SK-N-SH treated with all-trans-retinoic acid at 6 μM for 48 hours (cell line): ENCODE results near the gene RAB23.

ENCODE experiments used
- CREB5 ChIP-seq: fragments of 250-450 bp; sonication (Bioruptor Pico); IDR thresholded peaks from 2 replicates; pipeline ENCODE4 v1.5.1; 2020; ENCODE audit warnings: low read depth, mild to moderate bottlenecking, moderate library complexity
- ESRRG ChIP-seq: fragments of 250-450 bp; sonication (Bioruptor Pico); IDR thresholded peaks from 2 replicates; pipeline ENCODE4 v1.6.1; 2021; ENCODE audit warnings: mild to moderate bottlenecking
- PATZ1 ChIP-seq: fragments of 250-450 bp; sonication (Bioruptor Pico); IDR thresholded peaks from 2 replicates; pipeline ENCODE4 v1.8.0; 2020; ENCODE audit warnings: mild to moderate bottlenecking, moderate library complexity, borderline replicate concordance
- PPARA ChIP-seq: fragments of 250-450 bp; sonication (Bioruptor Pico); IDR thresholded peaks from 2 replicates; pipeline ENCODE4 v1.5.0; 2020; ENCODE audit warnings: mild to moderate bottlenecking, borderline replicate concordance
- SNAI2 ChIP-seq: fragments of 250-450 bp; sonication (Bioruptor Pico); IDR thresholded peaks from 2 replicates; pipeline ENCODE4 v1.5.0; 2020; ENCODE audit warnings: mild to moderate bottlenecking, moderate library complexity
- TCF4 ChIP-seq: fragments of 250-450 bp; sonication (Bioruptor Pico); IDR thresholded peaks from 2 replicates; pipeline ENCODE4 v1.8.0; 2021; ENCODE audit warnings: mild to moderate bottlenecking, moderate library complexity, borderline replicate concordance
- TOX ChIP-seq: fragments of 250-450 bp; sonication (Bioruptor Pico); IDR thresholded peaks from 2 replicates; pipeline ENCODE4 v1.8.0; 2021; ENCODE audit warnings: mild to moderate bottlenecking, moderate library complexity, borderline replicate concordance
- TSHZ2 ChIP-seq: fragments of 250-450 bp; sonication (Bioruptor Pico); IDR thresholded peaks from 2 replicates; pipeline ENCODE4 v1.5.0; 2020; ENCODE audit warnings: mild to moderate bottlenecking, moderate library complexity
- ZFP3 ChIP-seq: fragments of 250-450 bp; sonication (Bioruptor Pico); IDR thresholded peaks from 2 replicates; pipeline ENCODE4 v1.5.0; 2020; ENCODE audit warnings: mild to moderate bottlenecking, moderate library complexity
- ZFP30 ChIP-seq: fragments of 450-650 bp; formaldehyde crosslinking; IDR thresholded peaks from 2 replicates; pipeline ENCODE4 v1.5.0; 2022; ENCODE audit warnings: mild to moderate bottlenecking, moderate library complexity
- ZNF8 ChIP-seq: fragments of 450-650 bp; formaldehyde crosslinking; IDR thresholded peaks from 2 replicates; pipeline ENCODE4 v1.5.0; 2020; ENCODE audit warnings: mild to moderate bottlenecking, moderate library complexity

- TF ChIP-seq PATZ1 (CRISPR knock-in tag): no peak
- no peak for TF ChIP-seq SNAI2 (CRISPR knock-in tag)
- TF ChIP-seq ESRRG (CRISPR knock-in tag): no peak
- TF ChIP-seq CREB5 (CRISPR knock-in tag): no peak
- no peak for TF ChIP-seq ZNF8
- TF ChIP-seq TSHZ2 (CRISPR knock-in tag): no peak
- no peak for TF ChIP-seq ZFP3 (CRISPR knock-in tag)
- TF ChIP-seq TCF4: no peak
- TF ChIP-seq TOX (CRISPR knock-in tag): no peak
- no peak for TF ChIP-seq PPARA (CRISPR knock-in tag)
- TF ChIP-seq ZFP30 (CRISPR knock-in tag): no peak
Measured at GRCh38 chr6:57141451-57142177, 80.5 kb downstream of the RAB23 start.
